ENCODE results near the gene ATP6V0E2.
"Not testable (repeated sequence)": the region's sequence is repeated elsewhere in the genome, so short reads cannot be mapped to it uniquely, and the experiment has no call there.

Gene ATP6V0E2

DNA sequence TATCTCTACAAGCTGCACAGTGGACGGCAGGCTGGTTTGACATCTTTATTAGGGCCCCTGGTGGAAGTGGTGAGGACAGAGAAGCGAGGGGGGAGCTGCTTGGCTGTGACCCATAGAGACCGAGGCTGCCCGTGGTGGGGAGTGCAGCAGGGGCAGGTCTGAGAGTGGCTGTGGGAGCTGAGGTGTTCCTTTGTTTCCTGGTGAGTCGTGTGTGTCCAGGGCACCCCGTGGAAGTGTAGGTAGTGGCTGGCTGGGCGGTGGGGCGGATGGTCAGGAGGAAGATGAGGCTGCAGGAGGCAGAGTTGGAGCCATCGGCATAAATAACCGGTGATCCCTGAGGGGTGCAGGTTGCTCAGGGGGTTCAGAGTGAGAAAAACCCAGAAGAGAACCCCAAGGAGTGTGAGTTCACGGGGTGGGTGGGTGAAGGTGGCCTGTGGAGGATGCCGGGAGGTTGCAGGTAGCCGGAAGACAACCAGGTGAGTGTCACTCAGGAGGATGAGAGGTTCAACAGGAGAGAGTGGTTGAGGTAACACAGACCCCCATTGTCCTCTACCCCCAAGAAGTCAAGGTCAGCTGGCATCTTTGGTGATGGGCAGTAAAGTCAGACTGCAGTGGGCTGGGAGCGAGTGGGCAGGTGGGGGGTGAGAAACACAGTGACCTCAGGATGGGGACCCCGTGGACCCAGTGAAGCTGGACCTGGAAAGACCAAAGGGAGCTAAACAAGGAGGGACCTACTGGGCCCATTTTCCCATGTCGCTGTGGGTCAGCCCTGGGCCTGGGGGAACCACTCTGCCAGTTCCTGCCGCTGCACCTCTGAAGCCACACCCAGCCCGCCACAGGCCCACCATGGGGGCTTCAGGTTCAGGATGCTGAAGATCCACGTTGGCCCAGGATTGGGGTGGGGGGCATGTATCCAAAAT is 7.8 kb downstream of the ATP6V0E2 start:
- H3K27me3 ChIP-seq (ENCODE audit: control insufficient read depth, insufficient read depth, low read length): no peaks in the 10 kb centered on the region; the same call in 1 of the 2 replicates
- no peaks in the 10 kb centered on the region for H3K9me3 ChIP-seq (ENCODE audit: control insufficient read depth, insufficient read depth, low read length)
- no peak overlapping the region for H3K4me3 ChIP-seq (ENCODE audit: low read depth, low read length)
- no peaks in the 10 kb centered on the region for H3K36me3 ChIP-seq (ENCODE audit: control insufficient read depth, insufficient read depth, low read length)
- peaks cover 15% of the 10 kb centered on the region for H3K4me1 ChIP-seq (ENCODE audit: control insufficient read depth, insufficient read depth, low read length)
- no peak overlapping the region for H3K27ac ChIP-seq (ENCODE audit: low read depth, low read length)
- H3K9ac ChIP-seq (ENCODE audit: low read depth, low read length): no peak overlapping the region

DNA sequence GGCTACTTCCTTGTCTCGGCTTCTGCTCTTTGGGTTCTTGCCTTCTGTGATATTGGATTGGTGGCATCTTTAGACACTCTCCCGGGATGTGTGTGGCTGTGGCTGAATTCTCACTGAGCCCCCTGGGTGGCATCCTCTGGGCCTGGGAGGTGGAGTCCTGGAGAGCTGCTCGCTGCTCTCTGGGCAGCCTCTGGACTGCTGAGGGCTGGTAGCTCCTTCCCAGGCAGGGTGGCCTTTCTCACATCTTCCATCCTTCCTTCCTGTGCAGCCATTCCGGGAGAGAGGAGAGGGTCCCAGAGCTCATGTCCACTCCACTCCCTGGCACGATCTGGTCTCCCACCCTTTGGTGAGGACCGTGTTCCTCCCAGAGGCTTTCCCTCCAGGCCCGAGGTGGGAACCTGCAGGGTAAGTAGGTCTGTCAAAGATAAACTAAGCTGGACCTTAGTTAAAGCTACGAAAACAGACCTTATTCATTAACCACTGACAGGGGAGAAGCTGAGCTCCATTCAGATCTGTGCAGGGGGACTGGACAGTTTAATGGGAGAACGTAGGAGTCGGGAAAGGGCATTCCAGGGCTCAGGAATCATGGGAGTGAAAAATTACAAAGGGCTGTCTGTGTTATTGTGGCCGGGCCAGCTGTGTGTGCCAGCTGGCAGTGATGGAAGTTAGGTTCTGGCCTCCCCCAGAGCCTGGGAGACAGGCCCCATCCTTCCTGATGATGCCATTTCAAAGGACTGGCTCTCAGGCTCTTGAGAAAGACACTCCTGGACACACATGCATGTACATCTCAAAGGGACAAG is 8.7 kb downstream of the ATP6V0E2 start:
- H3K27me3 ChIP-seq (ENCODE audit: control insufficient read depth, insufficient read depth, low read length): no peaks in the 10 kb centered on the region; the same call in 1 of the 2 replicates
- peaks cover 15% of the 10 kb centered on the region for H3K4me1 ChIP-seq (ENCODE audit: control insufficient read depth, insufficient read depth, low read length)
- no peak overlapping the region for H3K9ac ChIP-seq (ENCODE audit: low read depth, low read length)
- no peaks in the 10 kb centered on the region for H3K9me3 ChIP-seq (ENCODE audit: control insufficient read depth, insufficient read depth, low read length)
- H3K27ac ChIP-seq (ENCODE audit: low read depth, low read length): no peak overlapping the region
- no peak overlapping the region for H3K4me3 ChIP-seq (ENCODE audit: low read depth, low read length)
- no peaks in the 10 kb centered on the region for H3K36me3 ChIP-seq (ENCODE audit: control insufficient read depth, insufficient read depth, low read length)

DNA sequence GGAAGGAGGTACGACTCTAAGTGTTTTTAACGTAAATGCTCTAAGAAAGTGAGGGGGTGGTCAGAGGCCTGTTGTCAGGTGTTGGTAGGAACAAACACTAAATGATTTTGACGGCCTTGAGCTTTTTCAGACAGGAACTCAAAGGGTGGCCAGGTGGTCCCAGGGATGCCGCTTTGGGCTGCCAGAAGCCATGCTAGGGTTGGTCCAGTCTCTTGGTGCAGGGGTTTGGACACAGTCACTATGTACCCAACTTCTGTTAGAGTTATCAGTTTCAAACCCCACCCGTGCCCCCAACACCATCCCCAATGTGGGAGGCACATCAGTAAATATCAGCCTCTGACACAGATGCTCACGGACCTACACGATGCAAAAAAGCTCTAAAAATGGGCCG is 9.3 kb downstream of the ATP6V0E2 start:
- Histone ChIP-seq H3K4me3 (ENCODE audit: low read depth, low read length) (no peak overlapping the region), H3K9me3 (ENCODE audit: control insufficient read depth, insufficient read depth, low read length) (no peaks in the 10 kb centered on the region), H3K4me1 (ENCODE audit: control insufficient read depth, insufficient read depth, low read length) (peaks cover 15% of the 10 kb centered on the region), H3K9ac (ENCODE audit: low read depth, low read length) (no peak overlapping the region), H3K36me3 (ENCODE audit: control insufficient read depth, insufficient read depth, low read length) (no peaks in the 10 kb centered on the region), H3K27me3 (ENCODE audit: control insufficient read depth, insufficient read depth, low read length) (no peaks in the 10 kb centered on the region; the same call in 1 of the 2 replicates), H3K27ac (ENCODE audit: low read depth, low read length) (no peak overlapping the region)

DNA sequence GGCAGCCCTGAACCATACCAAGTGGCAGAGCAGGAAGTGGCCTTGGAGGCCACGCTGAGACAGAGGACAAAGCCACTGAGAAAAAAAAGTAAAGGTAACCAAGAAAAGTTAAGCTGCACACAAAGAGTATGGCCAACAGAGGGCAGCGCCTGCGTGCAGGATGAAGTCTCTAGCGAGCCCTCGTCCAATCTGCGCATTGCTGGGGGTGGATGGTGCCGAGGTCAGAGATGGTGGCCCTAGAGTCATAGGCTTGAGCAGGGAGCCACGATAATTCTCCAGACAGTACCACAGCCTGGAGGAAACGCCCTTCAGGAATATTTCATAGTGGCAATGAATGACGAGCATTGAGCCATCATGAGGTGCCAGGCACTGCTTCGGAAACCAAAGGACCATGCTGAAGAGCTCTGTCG is 9.7 kb downstream of the ATP6V0E2 start:
- no peak overlapping the region for H3K4me3 ChIP-seq (ENCODE audit: low read depth, low read length)
- no peaks in the 10 kb centered on the region for H3K36me3 ChIP-seq (ENCODE audit: control insufficient read depth, insufficient read depth, low read length)
- H3K9me3 ChIP-seq (ENCODE audit: control insufficient read depth, insufficient read depth, low read length): no peaks in the 10 kb centered on the region
- no peak overlapping the region for H3K27ac ChIP-seq (ENCODE audit: low read depth, low read length)
- H3K4me1 ChIP-seq (ENCODE audit: control insufficient read depth, insufficient read depth, low read length): peaks cover 15% of the 10 kb centered on the region
- H3K27me3 ChIP-seq (ENCODE audit: control insufficient read depth, insufficient read depth, low read length): no peaks in the 10 kb centered on the region; the same call in 1 of the 2 replicates
- H3K9ac ChIP-seq (ENCODE audit: low read depth, low read length): no peak overlapping the region

DNA sequence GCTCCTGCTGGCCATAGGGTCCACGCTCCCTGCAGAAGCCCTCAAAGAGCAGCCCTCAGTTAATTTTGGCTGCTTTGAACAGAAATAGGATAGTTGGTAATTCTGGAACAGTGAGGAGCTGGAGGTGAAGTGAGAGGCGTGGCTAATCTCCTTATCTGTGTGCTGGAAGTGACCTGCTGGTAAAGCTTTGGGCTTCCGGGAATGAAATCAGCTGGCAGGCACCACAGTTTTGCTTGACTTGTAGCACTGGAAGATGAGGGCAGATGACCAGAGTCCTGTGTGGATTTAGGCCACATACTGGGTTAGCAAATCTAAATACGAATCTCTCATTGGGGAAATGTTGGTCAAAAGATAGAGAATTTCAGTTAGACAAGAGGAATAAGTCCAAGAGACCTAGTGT is 10.2 kb downstream of the ATP6V0E2 start:
- H3K9me3 ChIP-seq (ENCODE audit: control insufficient read depth, insufficient read depth, low read length): no peaks in the 10 kb centered on the region
- no peaks in the 10 kb centered on the region; the same call in 1 of the 2 replicates for H3K27me3 ChIP-seq (ENCODE audit: control insufficient read depth, insufficient read depth, low read length)
- H3K9ac ChIP-seq (ENCODE audit: low read depth, low read length): no peak overlapping the region
- no peaks in the 10 kb centered on the region for H3K36me3 ChIP-seq (ENCODE audit: control insufficient read depth, insufficient read depth, low read length)
- H3K4me3 ChIP-seq (ENCODE audit: low read depth, low read length): no peak overlapping the region
- H3K27ac ChIP-seq (ENCODE audit: low read depth, low read length): no peak overlapping the region
- H3K4me1 ChIP-seq (ENCODE audit: control insufficient read depth, insufficient read depth, low read length): peaks cover 15% of the 10 kb centered on the region

DNA sequence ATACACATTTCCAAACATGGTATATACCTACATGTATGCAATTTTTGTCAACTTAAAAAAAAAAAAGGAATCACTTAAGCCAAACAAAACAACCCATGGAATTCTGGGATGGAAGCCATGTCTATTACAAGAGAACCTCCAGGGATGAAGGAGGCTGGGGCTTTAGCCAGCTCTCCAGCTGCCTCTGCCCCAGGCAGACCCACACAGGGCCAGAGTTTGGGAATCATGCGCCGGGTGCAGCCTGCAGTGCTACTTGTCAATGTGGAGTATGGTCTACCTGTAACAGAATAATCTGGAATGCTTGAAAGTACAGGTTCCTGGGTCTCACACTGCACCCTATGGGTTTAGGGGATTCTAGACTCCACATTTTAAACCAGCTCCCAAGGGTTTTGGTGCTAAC is 10.8 kb downstream of the ATP6V0E2 start:
- Histone ChIP-seq H3K27ac (ENCODE audit: low read depth, low read length) (no peak overlapping the region), H3K4me3 (ENCODE audit: low read depth, low read length) (no peak overlapping the region), H3K4me1 (ENCODE audit: control insufficient read depth, insufficient read depth, low read length) (peaks cover 15% of the 10 kb centered on the region), H3K27me3 (ENCODE audit: control insufficient read depth, insufficient read depth, low read length) (no peaks in the 10 kb centered on the region; the same call in 1 of the 2 replicates), H3K36me3 (ENCODE audit: control insufficient read depth, insufficient read depth, low read length) (no peaks in the 10 kb centered on the region), H3K9ac (ENCODE audit: low read depth, low read length) (no peak overlapping the region), H3K9me3 (ENCODE audit: control insufficient read depth, insufficient read depth, low read length) (no peaks in the 10 kb centered on the region)

DNA sequence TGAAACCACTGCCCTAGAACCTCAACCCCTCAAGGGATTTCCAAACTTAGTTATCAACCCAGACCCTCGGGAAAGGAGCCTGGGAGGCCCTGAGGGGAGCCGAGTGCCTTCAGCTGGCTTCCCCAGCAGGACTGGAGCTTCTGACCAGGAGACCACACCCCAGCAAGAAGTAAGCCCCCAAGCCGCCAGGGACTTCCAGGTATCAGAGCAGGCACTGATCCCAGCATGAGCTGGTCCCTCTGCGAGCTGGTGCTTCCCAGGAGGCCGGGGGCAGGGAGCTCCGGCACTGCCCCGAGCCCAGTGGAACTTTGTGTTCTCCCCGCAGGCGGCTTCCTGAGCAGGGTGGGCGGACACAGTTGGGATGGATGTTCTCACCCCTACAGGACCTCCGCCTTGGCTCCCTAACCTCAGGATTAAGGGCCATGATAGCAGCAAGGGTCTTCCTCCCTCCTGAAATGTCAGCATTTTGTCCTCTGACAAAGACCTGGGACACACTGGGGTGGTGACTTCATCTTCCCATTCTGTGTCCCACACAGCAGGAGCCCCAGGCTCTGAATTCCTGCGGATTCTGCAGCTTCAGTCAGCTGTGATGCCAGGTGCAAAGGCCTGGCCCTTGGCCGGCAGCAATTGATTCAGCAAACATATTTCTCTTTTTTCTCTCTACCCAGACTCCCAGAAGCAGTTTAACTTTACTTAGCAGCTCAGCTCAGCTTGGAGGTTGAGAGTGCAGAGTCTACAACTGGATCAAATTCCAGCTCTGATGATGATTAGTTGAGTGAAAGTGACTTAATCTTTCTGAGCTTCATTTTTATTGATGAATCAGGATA is 11.6 kb downstream of the ATP6V0E2 start:
- H3K9me3 ChIP-seq (ENCODE audit: control insufficient read depth, insufficient read depth, low read length): no peaks in the 10 kb centered on the region
- no peaks in the 10 kb centered on the region; the same call in 1 of the 2 replicates for H3K27me3 ChIP-seq (ENCODE audit: control insufficient read depth, insufficient read depth, low read length)
- H3K27ac ChIP-seq (ENCODE audit: low read depth, low read length): peak overlapping the region; percentile 56
- H3K9ac ChIP-seq (ENCODE audit: low read depth, low read length): peak overlapping the region; percentile 26
- H3K4me1 ChIP-seq (ENCODE audit: control insufficient read depth, insufficient read depth, low read length): peaks cover 15% of the 10 kb centered on the region
- no peaks in the 10 kb centered on the region for H3K36me3 ChIP-seq (ENCODE audit: control insufficient read depth, insufficient read depth, low read length)
- peak overlapping the region; percentile 10; the same call in 1 of the 2 replicates for H3K4me3 ChIP-seq (ENCODE audit: low read depth, low read length)

DNA sequence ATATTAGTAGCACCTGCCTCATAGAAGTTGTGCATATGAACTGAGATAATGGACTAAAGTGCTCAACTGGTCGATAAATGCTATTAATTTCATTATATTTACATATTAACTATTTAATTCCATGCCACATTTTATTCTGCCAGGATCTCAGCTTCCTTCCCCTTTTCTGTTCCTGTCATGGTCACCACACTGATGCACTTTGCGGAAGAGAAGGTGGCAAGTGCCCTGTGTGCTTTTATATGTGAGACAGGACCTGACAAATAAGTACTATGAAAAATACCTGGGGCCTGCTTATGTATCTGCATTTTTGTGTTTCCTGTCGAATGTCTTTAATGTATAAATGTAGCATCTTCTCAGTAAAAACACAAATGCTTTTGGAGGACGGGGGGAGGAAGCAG is 12.2 kb downstream of the ATP6V0E2 start:
- H3K4me3 ChIP-seq (ENCODE audit: low read depth, low read length): no peak overlapping the region
- H3K27me3 ChIP-seq (ENCODE audit: control insufficient read depth, insufficient read depth, low read length): no peaks in the 10 kb centered on the region; the same call in 1 of the 2 replicates
- no peaks in the 10 kb centered on the region for H3K9me3 ChIP-seq (ENCODE audit: control insufficient read depth, insufficient read depth, low read length)
- H3K36me3 ChIP-seq (ENCODE audit: control insufficient read depth, insufficient read depth, low read length): no peaks in the 10 kb centered on the region
- H3K9ac ChIP-seq (ENCODE audit: low read depth, low read length): no peak overlapping the region
- H3K4me1 ChIP-seq (ENCODE audit: control insufficient read depth, insufficient read depth, low read length): peaks cover 15% of the 10 kb centered on the region
- H3K27ac ChIP-seq (ENCODE audit: low read depth, low read length): peak overlapping the region; percentile 56

DNA sequence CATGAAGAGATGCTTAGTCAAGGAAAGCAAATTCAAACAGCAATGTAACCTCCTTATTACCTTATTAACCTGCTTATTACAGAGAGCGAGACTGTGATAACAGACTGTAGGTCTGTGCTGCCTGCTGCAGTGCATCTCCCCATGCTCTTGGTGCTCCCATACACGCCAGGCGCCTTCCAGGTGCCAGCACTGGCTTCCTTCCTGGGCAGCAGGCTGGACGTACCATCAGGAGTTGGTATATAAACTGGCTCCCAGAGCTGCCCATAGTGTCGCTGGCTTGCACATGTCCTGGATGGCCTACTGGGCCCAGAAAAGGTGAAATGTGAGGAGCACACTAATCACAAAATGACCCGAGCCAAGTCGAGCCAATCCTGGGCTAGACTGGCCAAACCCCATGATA is 13.5 kb downstream of the ATP6V0E2 start:
- Histone ChIP-seq H3K9ac (ENCODE audit: low read depth, low read length) (no peak overlapping the region), H3K27ac (ENCODE audit: low read depth, low read length) (no peak overlapping the region), H3K9me3 (ENCODE audit: control insufficient read depth, insufficient read depth, low read length) (no peaks in the 10 kb centered on the region), H3K27me3 (ENCODE audit: control insufficient read depth, insufficient read depth, low read length) (no peaks in the 10 kb centered on the region; the same call in 1 of the 2 replicates), H3K4me3 (ENCODE audit: low read depth, low read length) (no peak overlapping the region), H3K36me3 (ENCODE audit: control insufficient read depth, insufficient read depth, low read length) (no peaks in the 10 kb centered on the region), H3K4me1 (ENCODE audit: control insufficient read depth, insufficient read depth, low read length) (peaks cover 15% of the 10 kb centered on the region)

DNA sequence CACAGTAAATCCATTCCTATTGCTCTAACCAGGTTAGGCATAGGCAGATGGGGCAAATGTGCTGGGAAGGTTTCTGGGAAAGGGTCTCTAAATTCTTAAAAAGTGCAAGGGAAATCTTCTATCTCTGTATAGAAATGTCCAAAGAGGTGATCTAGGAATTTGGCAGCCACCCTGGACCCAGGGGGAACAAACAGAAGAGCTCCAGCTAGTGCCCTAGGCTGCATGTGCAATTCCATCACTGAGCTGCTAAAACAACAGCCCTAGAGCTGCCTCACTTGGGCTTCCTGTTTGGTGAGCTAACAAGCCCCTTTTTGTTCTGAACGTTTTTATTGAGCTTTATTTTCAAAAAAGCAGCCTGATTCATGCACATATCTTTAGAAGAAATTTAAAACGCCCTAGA is 16.9 kb downstream of the ATP6V0E2 start:
- H3K9me3 ChIP-seq (ENCODE audit: control insufficient read depth, insufficient read depth, low read length); H3K27ac ChIP-seq (ENCODE audit: low read depth, low read length); H3K9ac ChIP-seq (ENCODE audit: low read depth, low read length); H3K27me3 ChIP-seq (ENCODE audit: control insufficient read depth, insufficient read depth, low read length); H3K36me3 ChIP-seq (ENCODE audit: control insufficient read depth, insufficient read depth, low read length); H3K4me3 ChIP-seq (ENCODE audit: low read depth, low read length); H3K4me1 ChIP-seq (ENCODE audit: control insufficient read depth, insufficient read depth, low read length): not testable (repeated sequence)
